Ascending aorta (tissue), 2 donors: ENCODE data around the gene SLC39A13. TPM values are rescaled to one million over a fixed set of nuclear protein-coding genes. Genes with fewer than 3 reads are reported as not detected.
A peak's percentile ranks its signal among the peaks of the same experiment; 100 is the strongest.

Experiments
- DNase-seq, 2 donors: peaks; one replicate each; pipeline ENCODE4 v3.0.0-alpha.2; 2019; ENCODE audit warnings: low spot score in 2 of 2
- H3K27ac ChIP-seq, 2 donors: fragments of 200-600 bp; sonication (generic); one replicate each; pipeline ENCODE4 v1.5.1; 2016 to 2017; ENCODE audit warnings: mild to moderate bottlenecking in 1 of 2
- H3K27me3 ChIP-seq: fragments of 200-600 bp; sonication (generic); one replicate; pipeline ENCODE4 v1.5.1; 2017
- H3K36me3 ChIP-seq, 2 donors: fragments of 200-600 bp; sonication (generic); one replicate each; pipeline ENCODE4 v1.5.1; 2016
- H3K4me1 ChIP-seq, 2 donors: fragments of 200-600 bp; sonication (generic); one replicate each; pipeline ENCODE4 v1.5.1; 2016 to 2017; ENCODE audit warnings: mild to moderate bottlenecking in 1 of 2
- H3K4me3 ChIP-seq, 2 donors: fragments of 200-600 bp; sonication (generic); one replicate each; pipeline ENCODE4 v1.5.1; 2016 to 2017; ENCODE audit warnings: mild to moderate bottlenecking in 1 of 2
- H3K9me3 ChIP-seq, 2 donors: fragments of 200-600 bp; sonication (generic); one replicate each; pipeline ENCODE4 v1.5.1; 2016
- intact Hi-C: fragments of 100-400 bp; cut with DNase I; formaldehyde crosslinking; loops from one replicate; pipeline ENCODE4 v1.15.1; 2023
- total RNA-seq: library from RNA; depleted of rRNA; stranded (reverse); fragments of >200 nt; gene quantifications from one replicate; pipeline ENCODE4 v1.1.0, GENCODE V29; 2016
- TF ChIP-seq, protein P1 (sequence below), 3 experiments: fragments of 200-600 bp in 2 of 3; fragments of 450-650 bp in 1 of 3; sonication (generic) in 2 of 3; IDR thresholded peaks; one replicate each; pipeline ENCODE4 v1.5.1; 2016 to 2019; ENCODE audit warnings: antibody characterized with exemption in 3 of 3, mild to moderate bottlenecking in 1 of 3, moderate library complexity in 1 of 3

The SLC39A13 gene
- total RNA-seq, 1 donor from 2014 or later = 246 TPM

DNA sequence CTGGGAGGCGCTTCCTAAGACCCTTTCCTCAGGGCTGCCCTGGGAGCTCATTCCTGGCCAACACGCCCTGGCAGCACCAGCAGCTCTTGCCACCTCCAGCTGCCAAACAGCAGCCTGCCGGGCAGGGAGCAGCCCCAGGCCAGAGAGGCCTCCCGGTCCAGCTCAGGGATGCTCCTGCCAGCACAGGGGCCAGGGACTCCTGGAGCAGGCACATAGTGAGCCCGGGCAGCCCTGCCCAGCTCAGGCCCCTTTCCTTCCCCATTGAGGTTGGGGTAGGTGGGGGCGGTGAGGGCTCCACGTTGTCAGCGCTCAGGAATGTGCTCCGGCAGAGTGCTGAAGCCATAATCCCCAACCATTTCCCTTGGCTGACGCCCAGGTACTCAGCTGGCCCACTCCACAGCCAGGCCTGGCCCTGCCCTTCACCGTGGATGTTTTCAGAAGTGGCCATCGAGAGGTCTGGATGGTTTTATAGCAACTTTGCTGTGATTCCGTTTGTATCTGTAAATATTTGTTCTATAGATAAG, 7.6 kb downstream of the SLC39A13 start:
- Histone ChIP-seq H3K27ac (peak overlapping the region; percentile 85 to 91), H3K9me3 (no peaks in the 10 kb centered on the region), H3K4me3 (peak overlapping the region in 1 of 2 donors; percentile 12), H3K27me3 (no peaks in the 10 kb centered on the region), H3K4me1 (peaks cover 11 to 31% of the 10 kb centered on the region in 2 donors), H3K36me3 (peaks cover 64 to 79% of the 10 kb centered on the region in 2 donors)
- TF ChIP-seq, protein P1, sequence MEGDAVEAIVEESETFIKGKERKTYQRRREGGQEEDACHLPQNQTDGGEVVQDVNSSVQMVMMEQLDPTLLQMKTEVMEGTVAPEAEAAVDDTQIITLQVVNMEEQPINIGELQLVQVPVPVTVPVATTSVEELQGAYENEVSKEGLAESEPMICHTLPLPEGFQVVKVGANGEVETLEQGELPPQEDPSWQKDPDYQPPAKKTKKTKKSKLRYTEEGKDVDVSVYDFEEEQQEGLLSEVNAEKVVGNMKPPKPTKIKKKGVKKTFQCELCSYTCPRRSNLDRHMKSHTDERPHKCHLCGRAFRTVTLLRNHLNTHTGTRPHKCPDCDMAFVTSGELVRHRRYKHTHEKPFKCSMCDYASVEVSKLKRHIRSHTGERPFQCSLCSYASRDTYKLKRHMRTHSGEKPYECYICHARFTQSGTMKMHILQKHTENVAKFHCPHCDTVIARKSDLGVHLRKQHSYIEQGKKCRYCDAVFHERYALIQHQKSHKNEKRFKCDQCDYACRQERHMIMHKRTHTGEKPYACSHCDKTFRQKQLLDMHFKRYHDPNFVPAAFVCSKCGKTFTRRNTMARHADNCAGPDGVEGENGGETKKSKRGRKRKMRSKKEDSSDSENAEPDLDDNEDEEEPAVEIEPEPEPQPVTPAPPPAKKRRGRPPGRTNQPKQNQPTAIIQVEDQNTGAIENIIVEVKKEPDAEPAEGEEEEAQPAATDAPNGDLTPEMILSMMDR (IDR thresholded peaks at IDR 0.05) = no peak
- DNase-seq = peak; percentile 60 to 95
- intact Hi-C loops = loop anchor here (1.0 to 10.0 kb wide), 3 partner anchors 10 to 1571 kb away; partner anchors contain the start of genes CRY2, LRP4 and PSMC3

DNA sequence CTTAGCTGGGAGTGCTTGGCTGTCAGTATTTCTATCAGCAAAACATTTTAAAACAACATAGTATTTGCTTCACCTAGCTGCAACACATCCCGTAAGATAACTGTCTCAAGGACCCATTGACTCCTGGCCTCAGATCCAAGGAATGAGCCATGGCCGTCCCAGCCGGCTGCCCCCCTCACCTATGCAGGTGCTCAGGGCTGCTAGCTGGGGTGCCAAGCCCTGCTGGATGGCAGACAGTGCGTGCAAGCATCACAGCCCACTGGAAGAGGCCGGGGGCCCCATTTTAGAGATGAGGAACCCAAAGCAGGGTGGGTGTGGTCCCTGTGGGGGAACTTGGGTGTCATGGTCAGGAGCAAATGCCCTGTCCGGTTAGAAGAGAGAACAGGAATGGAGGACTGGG, 9.3 kb downstream of the SLC39A13 start:
- Histone ChIP-seq H3K27ac (peak overlapping the region; percentile 4 to 22), H3K36me3 (peaks cover 65 to 82% of the 10 kb centered on the region in 2 donors), H3K9me3 (no peaks in the 10 kb centered on the region), H3K4me3 (no peak overlapping the region), H3K27me3 (no peaks in the 10 kb centered on the region), H3K4me1 (peaks cover 11 to 26% of the 10 kb centered on the region in 2 donors)
- intact Hi-C loops = loop anchor here (10.0 kb wide), 2 partner anchors 503 to 1573 kb away; partner anchors contain the start of genes CRY2 and LRP4
- no peak for DNase-seq
- TF ChIP-seq, protein P1 (IDR thresholded peaks at IDR 0.05) = no peak

DNA sequence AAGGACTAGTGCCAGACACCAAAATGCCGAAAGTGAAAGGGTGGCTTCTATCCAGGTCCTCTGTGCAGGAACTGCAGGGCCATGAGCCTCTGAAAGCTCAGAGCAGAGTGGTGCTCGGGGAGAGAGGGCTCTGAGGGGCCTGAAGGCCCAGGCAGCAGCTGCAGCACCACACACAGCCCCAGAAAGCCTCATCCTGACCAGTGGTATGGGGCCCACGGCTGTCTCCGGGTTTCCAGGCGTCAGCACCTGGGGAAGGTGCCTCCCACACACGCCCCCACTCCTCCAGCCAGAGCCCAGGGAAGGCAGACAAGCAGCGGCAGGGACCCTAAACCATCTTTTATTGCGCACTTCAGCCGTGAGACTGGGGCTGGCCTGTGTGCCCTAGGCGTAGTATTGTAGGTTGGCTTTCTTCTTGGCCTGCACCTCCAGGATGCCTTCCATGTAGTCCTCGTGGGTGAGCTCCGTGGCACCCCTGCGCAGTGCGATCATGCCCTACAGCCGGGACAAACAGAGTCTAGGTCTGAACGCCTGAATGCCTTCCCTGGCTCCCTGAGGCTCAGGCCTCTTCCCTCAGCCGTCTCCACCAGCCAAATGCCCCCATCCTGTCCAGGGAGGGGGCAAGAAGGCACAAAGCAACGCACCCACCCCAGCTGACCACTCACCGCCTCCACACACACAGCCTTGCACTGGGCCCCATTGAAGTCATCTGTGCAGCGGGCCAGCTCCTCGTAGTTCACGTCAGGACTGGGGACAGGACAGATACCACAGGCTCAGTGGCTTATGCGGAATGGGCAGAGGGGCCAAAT, 10.3 kb downstream of the SLC39A13 start:
- Histone ChIP-seq H3K4me3 (no peak overlapping the region), H3K9me3 (no peaks in the 10 kb centered on the region), H3K36me3 (peaks cover 69 to 82% of the 10 kb centered on the region in 2 donors), H3K27ac (peak overlapping the region in 1 of 2 donors; percentile 4), H3K4me1 (peaks cover 12 to 26% of the 10 kb centered on the region in 2 donors), H3K27me3 (no peaks in the 10 kb centered on the region)
- intact Hi-C loops = loop anchor here (10.0 kb wide), 2 partner anchors 504 to 1574 kb away; partner anchors contain the start of genes CRY2 and LRP4
- TF ChIP-seq, protein P1 (IDR thresholded peaks at IDR 0.05) = no peak
- no peak for DNase-seq

DNA sequence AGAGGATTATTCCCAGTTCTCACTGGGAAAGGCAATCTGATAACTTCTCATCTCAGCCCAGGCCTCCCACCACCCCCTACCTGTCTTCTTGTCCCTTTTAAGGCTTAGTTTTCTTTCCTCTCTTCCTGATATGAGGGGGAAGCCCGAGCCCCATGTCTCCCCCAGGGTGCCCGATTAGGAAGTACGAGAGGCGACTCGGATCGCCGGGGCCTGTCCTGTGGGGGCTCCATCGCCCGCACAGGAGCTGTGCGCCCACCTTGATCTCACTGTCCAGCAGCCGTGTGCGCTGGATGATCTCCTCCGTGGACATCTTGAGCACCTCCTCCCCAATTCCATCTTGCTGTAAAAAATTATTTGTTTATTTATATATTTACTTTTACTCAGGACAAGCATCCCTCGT, 17.2 kb downstream of the SLC39A13 start:
- intact Hi-C loops = loop anchor here (1.0 to 5.0 kb wide), 4 partner anchors 9 to 248 kb away; partner anchors contain the start of genes ARFGAP2, CELF1 and SLC39A13
- Histone ChIP-seq H3K27ac (peak overlapping the region; percentile 85 to 92), H3K4me3 (peak overlapping the region; percentile 74 to 97), H3K9me3 (no peaks in the 10 kb centered on the region), H3K4me1 (peaks cover 9 to 14% of the 10 kb centered on the region in 2 donors), H3K36me3 (peaks cover 38 to 41% of the 10 kb centered on the region in 2 donors), H3K27me3 (no peaks in the 10 kb centered on the region)
- TF ChIP-seq, protein P1 (IDR thresholded peaks at IDR 0.05) = no peak
- no peak for DNase-seq

DNA sequence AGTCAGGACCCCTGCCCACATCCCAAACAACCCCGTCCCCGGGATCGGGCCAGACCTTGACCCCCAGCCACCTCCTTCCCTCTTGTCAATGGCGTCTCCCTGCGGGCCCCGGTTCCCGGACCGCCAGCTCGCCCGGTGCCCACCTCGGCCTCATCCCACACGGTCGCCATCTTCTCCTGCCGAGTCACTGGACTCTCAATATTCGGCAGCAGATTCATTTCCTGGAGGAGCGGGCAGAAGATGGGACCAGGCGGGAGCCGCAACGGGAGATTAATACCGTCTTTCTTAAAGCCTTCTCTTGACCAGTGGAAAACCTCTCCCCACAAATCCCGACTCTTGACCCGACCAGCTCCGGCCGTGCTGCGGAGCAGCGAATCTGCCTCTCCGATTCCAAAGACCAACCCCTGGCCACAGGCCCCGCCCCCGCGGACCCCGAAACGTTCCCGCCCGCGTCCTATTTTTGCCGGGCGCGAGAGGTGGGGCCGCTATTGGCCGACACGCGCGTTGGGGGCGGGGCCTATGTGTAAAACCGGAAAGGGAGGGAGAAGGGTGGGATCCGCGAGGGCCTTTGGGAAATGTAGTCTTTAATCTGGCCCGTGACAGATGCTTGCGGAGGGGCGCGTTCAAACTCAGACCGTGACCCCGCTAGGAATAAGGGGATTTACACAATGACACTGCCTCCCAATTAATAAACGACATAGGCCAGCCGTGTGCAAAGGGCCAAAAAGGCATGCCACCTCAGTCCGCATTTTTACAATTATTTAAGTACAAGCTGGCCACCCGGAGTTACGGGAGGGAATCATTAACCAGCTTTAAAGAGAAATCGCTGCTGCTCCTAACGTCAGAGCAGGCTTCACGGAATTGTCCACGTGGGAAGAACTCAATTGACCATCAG, 17.9 kb downstream of the SLC39A13 start, which contains the start of gene PSMC3:
TSS of gene PSMC3 (minus strand) at position 378 of the 895 bp plus-strand sequence. CDS start at position 218, 160 bp downstream.
- intact Hi-C loops = loop anchor here (1.0 to 5.0 kb wide), 4 partner anchors 10 to 249 kb away; partner anchors contain the start of genes ARFGAP2, CELF1 and SLC39A13
- DNase-seq = peak; percentile 90 to 99
- peaks cover 9 to 14% of the 10 kb centered on the region in 2 donors for H3K4me1 ChIP-seq
- H3K27ac ChIP-seq = peak within 1 kb of the TSS; percentile 85 to 92
- H3K4me3 ChIP-seq = peak within 1 kb of the TSS; percentile 74 to 97
- TF ChIP-seq, protein P1 (IDR thresholded peaks at IDR 0.05) = no peak
- peaks cover 33 to 34% of the 10 kb centered on the region in 2 donors for H3K36me3 ChIP-seq
- no peaks in the 10 kb centered on the region for H3K9me3 ChIP-seq
- no peaks in the 10 kb centered on the region for H3K27me3 ChIP-seq
